Mucosa of gallbladder (tissue), 1 donor: ENCODE data around the gene HSPB6. TPM values are rescaled to one million over a fixed set of nuclear protein-coding genes. Genes with fewer than 3 reads are reported as not detected.

Experiments
- DNase-seq: peaks from one replicate; pipeline ENCODE4 v3.0.0-alpha.2; 2020; ENCODE audit warnings: low spot score
- total RNA-seq: library from RNA; stranded (reverse); gene quantifications from one replicate; pipeline ENCODE4 v1.2.1, GENCODE V29; 2021
- donor health status: DM: no; HTN: no; CAD: no.

HSPB6 gene
- total RNA-seq, 1 donor from 2014 or later: 654 TPM

GRCh38 chr19:35767288-35768081 is 10.7 kb upstream of the HSPB6 start:
- no peak for DNase-seq

DNA sequence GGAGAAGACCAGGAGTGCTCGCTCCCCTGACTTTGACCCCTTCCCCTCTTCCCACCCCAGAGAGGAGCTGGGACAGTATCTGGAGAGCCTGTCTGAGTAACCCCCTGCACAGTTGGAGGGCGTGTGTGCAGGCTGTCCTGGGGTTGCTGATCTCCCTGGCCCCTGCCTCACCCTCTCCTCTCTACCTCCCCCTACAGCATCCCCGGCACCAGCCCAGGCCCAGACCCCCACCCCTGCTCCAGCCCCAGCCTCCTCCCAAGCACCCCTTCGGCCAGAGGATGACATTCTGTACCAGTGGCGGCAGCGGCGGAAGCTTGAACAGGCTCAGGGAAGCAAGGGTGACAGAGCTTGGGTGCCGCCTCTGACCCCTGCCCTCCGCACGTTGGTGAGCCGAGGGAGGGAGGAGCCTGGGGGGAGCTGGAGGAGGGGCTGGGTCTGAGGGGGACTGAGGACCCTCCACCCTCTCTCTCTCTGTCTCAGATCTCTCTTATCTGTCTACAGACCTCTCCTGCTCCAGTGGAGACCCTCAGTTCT is 9.8 kb upstream of the HSPB6 start:
- no peak for DNase-seq

DNA sequence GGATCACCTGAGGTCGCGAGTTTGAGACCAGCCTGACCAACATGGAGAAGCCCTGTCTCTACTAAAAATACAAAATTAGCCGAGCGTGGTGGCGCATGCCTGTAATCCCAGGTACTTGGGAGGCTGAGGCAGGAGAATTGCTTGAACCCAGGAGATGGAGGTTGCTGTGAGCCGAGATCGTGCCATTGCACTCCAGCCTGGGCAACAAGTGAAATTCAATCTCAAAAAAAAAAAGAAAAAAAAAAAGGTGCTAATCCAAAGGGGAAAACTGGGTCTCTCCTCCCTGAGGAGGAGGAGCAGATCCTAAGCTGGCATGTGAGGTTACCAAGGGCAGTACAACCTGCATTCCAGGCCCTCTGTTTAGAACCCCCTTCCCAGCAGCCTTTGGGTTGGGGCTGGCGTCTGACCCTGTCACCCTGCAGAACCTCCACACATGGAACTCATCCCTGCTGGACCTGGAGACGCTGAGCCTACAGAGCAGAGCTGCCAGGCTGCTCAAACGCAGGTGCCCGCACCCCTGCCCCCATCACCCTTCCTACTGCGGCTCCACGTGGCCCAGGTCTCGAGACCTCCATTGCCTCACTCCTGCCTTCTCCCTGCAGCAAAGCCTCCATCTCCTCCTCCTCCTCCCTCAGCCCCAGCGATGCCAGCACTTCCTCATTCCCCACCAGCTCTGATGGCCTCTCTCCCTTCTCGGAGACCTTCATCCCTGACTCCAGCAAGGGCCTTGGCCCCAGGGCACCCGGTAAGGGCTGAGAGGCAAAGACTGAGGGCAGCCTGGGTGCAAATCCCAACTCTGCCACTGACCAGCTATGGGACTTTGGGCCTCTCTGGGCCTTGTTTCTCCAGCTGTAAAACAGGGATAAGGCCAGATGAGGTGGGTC is 7.8 kb upstream of the HSPB6 start:
- DNase-seq: no peak

GRCh38 chr19:35760711-35761349 is 4.0 kb upstream of the HSPB6 start:
- DNase-seq: no peak

DNA sequence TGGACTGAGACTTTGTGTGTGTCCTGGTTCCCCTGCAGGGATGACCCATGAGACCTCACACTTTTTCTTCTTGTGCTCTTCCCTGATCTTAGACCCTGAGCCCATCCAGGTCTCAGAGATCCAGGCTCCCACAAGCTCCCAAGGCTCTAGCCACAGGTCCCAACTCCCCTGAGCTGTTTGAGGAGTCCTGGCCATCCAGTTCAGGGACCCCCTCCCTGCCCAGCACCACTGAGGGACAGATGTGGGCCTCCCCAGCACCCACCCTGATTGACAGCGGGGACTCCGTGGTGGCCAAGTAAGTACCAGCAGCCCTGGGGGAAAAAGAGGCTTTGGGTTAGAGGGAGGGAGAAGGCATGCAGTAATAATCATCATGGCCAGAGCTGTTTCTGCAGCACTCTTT is 2.9 kb upstream of the HSPB6 start:
- DNase-seq: no peak

GRCh38 chr19:35757749-35758608 is 1.1 kb upstream of the HSPB6 start, which contains the start of gene PROSER3:
Gene PROSER3, plus strand, starts transcription at chr19:35758176. Its CDS starts 40 bp downstream, at chr19:35758216.
- DNase-seq: peak; percentile 99

DNA sequence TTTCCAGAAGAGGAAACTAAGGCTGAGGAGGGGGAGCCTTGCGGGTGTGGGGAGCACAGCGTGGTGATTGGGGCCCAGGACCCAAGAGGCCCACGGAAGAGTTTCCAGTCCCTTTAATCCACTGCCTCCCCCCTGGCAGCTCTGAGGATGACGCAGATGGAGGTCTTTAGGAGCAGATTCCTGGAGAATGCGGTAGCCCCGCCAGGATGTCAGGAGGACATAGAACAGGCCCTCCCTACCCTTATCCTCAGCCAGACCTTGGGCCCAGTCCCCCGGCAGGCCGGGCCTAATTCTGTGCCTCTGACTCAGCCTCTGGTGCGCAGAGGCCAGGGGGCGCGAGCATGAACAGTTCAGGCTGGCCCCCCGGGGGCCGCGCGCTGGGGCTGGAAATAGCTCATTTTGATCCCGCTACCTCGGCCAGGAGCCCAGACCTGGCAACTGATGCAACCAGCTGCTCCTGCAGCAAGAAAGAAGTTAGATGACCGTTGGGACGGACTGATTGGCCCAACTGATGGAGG is 461 bp upstream of the HSPB6 start:
- DNase-seq: peak; percentile 91

GRCh38 chr19:35755550-35756376 is 1.1 kb downstream of the HSPB6 start:
- peak; percentile 83 for DNase-seq

DNA sequence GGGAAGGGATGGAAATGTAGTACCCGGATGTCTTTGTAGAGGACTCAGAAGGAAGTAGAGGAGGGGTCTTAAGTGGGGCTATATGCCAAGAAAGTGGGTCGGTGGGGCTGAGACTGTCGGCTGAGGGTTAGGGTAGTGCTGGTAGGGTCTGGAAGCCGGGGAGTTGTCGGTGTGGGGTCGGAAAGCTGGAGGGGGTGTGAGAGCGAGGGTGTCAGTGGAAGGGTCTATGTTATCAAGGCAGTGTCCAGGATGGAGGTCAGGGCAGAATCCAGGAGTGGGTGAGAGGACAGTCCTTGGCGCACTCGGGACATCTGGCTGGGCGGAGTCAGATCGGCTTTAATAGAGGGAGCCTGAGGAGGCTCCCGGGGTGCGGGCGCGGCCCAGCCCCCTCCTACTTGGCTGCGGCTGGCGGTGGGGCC is 1.7 kb downstream of the HSPB6 start:
- DNase-seq: no peak

DNA sequence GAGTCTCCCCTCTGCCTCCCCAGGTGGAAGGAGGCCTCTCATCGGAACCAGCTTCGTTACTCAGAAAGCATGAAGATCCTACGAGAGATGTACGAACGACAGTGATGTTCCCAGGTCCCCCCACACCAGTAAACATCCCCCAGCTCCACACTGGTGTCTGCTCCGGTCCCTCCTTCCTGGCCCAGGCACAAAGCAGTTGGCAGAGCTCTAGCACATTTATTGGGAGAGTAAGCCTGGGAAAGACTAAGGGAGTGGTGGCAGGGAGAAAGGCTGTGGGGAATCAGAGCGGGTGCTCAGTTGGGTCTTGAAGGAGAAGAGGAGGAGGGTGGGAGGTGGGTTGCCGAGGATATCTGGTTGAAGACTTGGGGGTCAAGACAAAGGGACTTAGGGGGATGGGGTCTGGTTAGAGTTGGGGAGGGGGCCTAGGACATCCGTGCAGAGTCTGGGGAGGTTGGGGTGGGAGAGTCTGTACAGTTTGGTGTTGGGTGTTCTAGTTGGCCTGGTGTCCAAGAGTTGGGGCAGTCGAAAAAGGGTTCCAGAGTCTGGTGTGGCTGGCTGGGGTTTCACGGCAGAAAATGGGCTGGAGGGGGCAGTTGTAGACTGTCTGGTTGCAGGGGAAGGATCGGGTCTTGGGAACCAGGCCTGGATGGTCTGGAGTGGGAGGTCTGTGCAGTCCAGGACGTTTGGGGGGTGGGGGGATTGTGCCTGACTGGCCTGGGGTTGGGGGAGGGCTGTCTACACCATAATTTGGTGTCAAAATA is 2.3 kb downstream of the HSPB6 start:
- DNase-seq: no peak

DNA sequence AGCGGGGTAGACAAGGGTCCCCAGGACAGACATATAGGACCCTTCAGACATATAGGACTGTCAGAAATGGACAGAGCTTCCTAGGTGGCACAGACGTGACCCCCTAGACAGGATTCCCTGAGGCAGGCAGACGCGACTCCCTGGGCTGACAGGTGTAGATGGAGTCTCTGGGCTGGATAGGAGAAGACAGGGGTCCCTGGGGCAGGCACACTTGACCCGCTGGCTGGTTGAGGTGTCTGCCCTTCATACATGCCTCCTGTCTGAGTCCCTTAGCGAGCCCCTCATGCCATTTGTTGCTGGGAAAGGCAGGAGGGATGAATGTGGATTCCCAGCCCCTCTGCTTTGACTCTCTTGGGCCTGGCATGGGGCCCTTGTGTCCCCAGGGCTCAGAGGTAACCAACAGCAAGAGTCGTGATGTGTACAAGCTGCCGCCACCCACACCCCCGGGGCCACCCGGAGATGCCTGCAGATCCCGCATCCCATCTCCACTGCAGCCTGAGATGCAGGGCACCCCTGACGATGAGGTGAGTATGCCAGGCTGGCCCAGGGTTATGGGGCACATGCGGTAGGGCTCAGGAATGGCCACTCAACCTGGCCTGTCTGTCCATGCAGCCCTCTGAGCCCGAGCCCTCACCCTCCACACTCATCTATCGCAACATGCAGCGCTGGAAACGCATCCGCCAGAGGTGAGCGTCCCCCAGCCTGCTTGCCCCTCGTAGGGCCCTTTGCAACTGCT is 3.0 kb downstream of the HSPB6 start:
- no peak for DNase-seq

DNA sequence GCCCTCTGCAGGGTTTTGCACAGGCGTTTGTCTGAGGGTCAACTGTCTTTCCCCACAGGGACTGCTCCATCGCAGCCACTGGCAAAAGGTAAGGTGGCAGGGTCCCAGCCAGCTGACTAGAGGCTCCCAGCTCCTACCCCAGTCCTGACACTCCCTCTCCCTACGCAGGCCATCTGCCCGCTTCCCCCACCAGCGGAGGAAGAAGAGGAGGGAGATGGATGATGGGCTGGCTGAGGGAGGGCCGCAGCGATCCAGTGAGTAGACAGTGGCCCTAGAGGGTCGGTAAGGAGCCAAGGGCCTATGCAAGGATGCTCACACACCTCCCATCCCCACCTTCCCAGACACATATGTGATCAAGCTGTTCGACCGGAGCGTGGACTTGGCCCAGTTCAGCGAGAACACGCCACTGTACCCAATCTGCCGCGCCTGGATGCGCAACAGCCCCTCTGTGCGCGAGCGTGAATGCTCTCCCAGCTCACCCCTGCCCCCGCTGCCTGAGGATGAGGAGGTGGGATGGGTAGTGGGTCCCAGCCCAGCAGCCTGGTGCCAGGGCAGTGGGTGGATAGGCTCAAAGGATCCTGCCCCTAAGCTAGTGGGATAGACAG is 4.0 kb downstream of the HSPB6 start:
- no peak for DNase-seq

DNA sequence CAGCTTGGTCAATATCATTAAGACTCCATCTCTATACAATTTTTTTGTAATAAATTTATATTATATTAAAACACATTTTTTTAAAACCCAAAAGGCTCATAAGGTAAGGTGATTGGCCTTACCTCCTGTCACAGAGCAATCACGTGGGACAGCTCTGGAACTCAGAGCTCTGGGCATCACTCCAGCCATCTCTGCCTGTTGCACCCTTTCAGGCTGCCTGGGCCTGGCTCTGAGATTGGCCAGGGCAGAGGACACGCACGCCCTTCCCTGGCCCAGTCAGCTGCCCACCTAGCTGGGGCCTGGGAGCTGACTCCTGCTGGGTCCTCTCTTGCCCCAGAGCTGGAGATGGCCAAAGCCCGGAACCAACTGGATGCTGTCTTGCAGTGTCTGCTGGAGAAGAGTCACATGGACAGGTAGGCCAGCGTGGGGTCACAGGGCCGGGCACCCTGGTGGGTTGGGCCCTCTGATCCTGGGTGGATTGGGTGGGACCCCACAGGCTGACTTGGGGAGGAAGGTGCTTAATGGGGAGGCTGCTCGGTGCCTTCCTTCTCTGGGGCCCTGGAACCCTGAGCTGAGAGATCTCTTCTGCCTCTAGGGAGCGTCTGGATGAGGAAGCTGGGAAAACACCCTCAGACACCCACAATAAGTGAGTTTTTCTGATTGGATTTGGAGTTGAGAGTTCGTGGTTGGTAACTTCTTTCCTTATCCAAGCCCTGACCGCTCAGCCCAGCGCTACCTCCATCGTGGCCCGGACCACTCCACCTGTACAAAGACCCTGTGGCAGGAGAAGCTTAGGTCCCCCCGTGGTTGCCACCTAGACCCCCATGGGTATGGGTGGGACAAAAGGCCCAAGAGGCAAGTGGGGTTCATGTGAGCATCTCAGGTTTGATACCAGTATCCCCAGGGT is 4.7 kb downstream of the HSPB6 start:
- no peak for DNase-seq

GRCh38 chr19:35750167-35750566 is 6.7 kb downstream of the HSPB6 start:
- DNase-seq: no peak

- peak; percentile 99 for DNase-seq
Measured at GRCh38 chr19:35748106-35749020, 8.5 kb downstream of the HSPB6 start, which contains the start of gene LIN37. Gene LIN37, plus strand, starts transcription at chr19:35748576. Its CDS starts 149 bp downstream, at chr19:35748725.

DNA sequence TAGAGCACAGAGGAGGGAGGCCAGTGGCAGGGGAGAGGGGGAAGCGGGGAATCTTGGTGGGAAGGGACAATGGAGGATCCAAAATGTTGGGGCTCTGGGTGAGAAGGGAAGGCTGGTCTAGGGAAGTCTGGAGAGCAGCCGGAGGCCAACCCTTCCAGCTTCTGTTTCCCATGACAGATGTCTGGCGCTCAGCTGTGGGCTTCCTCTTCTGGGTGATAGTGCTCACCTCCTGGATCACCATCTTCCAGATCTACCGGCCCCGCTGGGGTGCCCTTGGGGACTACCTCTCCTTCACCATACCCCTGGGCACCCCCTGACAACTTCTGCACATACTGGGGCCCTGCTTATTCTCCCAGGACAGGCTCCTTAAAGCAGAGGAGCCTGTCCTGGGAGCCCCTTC is 10.3 kb downstream of the HSPB6 start:
- DNase-seq: no peak
